ENCODE measurements around the gene VAV3.

VAV3 gene

DNA sequence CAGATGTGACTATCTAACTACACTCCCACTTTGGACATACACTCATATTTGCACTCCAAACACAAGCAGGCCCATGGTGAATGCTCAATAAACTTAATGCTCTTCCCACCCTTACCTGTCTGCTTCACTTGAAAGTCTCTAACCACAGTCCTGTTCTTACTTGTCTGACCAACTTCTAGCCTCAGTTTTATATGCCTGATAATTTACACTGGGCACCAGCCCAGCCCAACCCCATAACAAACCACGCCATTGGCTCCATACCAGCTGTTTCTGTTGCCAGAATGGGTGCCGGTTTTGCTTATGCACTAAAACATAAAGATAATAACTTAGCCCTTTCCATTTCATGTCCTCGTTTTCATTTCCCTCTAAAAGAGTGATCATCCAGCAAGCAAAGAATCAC lies 428.7 kb downstream of the VAV3 start:
- peak overlapping the region; percentile 84 for H3K27ac ChIP-seq
- TF ChIP-seq, protein P1, sequence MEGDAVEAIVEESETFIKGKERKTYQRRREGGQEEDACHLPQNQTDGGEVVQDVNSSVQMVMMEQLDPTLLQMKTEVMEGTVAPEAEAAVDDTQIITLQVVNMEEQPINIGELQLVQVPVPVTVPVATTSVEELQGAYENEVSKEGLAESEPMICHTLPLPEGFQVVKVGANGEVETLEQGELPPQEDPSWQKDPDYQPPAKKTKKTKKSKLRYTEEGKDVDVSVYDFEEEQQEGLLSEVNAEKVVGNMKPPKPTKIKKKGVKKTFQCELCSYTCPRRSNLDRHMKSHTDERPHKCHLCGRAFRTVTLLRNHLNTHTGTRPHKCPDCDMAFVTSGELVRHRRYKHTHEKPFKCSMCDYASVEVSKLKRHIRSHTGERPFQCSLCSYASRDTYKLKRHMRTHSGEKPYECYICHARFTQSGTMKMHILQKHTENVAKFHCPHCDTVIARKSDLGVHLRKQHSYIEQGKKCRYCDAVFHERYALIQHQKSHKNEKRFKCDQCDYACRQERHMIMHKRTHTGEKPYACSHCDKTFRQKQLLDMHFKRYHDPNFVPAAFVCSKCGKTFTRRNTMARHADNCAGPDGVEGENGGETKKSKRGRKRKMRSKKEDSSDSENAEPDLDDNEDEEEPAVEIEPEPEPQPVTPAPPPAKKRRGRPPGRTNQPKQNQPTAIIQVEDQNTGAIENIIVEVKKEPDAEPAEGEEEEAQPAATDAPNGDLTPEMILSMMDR (conservative IDR thresholded peaks at IDR 0.05) = no peak

DNA sequence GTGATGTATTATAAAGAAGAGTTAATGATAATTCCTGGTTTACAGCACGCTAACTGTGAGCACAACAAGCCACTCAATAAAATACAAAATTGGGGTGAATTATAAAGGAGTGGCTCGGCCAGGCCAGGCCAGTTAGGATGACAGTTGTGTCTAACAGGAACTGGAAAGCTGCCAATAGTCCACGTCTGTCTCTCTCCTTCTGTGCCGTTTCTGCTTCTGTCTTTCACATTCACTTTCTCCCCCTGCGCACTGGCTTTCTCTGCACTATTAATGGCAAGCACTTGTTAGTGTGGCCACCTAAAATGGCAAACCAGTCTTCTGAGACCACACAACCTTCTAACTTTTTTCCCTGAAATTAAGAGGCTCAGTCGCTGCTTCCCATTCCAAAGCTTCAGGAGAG lies 429.9 kb downstream of the VAV3 start:
- TF ChIP-seq, protein P1 (conservative IDR thresholded peaks at IDR 0.05) = no peak
- peak overlapping the region; percentile 84 for H3K27ac ChIP-seq

DNA sequence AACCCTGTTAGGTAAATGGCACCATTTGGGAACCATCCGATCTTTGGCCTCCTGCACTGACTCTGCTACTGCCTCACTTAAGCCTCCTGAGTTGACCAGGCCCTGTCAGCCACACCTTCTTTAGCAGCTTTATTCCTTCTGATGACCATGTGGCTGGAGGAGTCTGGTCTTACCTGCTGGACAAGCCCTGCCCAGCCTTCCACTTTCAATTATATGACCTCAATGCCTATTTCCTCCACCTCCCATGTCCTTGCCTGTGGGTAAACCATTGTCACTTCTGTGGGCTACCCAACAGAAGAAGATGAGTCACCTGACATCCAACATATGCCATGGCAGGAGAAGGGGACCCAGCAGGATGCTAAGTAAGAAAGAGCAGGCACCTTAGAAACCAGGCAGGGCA lies 430.3 kb downstream of the VAV3 start:
- peak overlapping the region; percentile 84 for H3K27ac ChIP-seq
- TF ChIP-seq, protein P1 (conservative IDR thresholded peaks at IDR 0.05) = no peak

DNA sequence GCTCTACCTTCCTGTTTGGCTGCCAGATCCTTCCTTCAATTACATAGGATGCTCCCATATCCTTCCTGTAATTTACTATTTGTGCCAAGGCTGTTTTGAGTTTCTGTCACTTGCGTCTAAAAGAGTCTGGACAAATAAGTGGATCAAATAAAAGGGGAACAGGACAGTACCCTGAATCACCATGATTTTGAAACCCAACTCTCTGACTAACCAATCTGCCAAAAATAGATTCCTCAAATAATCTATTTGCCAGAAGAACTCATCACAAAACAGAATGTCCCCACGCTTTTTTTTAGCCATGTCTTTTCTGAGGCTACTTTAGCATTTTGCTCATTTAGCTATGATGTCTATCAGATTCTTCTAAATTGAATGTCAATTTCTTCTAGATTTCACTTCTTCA lies 431.5 kb downstream of the VAV3 start:
- no peak overlapping the region for H3K27ac ChIP-seq
- TF ChIP-seq, protein P1 (conservative IDR thresholded peaks at IDR 0.05) = no peak

DNA sequence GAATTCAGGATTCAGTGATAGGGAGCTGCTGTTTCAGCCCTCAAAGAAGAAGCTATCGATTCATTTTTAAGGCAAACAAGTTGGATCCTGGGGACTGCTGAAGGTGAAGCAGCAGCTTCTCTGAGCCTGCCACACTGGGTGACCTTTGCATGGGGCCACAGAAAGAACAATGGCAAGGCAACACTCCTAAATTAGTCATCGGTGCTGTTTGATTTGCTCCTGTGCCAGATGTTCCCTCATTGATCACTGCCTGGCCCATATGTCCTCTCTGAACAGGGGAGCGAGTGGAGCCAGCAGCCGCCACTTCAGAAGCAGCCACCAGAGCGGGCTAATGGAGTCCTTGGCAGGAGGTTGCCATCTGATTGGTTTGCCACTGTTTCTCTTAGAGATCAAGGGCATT lies 432.7 kb downstream of the VAV3 start:
- TF ChIP-seq, protein P1 (conservative IDR thresholded peaks at IDR 0.05) = no peak
- peak overlapping the region; percentile 69; the same call in 1 of the 2 replicates for H3K27ac ChIP-seq

DNA sequence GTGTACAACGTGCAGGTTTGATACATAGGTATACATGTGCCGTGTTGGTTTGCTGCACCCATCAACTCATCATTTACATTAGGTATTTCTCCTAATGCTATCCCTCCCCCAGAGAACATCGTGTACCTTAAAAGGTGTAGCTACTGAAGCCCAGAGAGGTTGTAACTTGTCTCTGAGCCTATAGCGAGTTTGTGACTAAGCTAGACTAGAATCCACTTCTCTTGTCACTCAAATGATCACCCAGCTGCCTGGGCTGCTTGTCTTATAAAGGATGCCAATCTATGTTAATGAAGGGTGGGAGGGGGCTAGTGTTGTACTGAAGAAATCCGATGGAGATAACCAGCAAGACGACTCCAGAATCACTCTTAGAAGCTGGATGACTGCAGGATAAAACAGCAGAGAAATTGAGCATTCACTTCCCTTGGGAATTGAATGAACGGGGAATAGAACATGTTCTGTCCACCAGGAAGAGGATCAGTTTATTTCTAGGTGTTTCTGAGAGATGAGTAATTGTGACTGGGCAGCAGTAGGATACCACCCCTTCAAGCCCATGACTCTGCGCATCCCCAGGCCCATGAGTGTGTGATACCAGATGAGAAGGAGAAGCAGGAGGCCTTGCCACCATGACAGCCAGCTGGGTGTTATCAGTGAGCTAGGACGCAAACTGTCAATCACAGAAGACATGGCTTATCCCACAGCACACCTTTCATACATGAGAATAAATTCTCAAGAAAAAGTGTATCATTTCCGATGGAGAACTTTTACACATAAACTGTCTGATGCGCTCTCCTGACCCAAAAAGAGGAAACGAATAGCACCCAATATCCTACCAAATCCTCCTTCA lies 433.7 kb downstream of the VAV3 start:
- TF ChIP-seq, protein P1 (conservative IDR thresholded peaks at IDR 0.05) = no peak
- H3K27ac ChIP-seq = peak overlapping the region; percentile 69

DNA sequence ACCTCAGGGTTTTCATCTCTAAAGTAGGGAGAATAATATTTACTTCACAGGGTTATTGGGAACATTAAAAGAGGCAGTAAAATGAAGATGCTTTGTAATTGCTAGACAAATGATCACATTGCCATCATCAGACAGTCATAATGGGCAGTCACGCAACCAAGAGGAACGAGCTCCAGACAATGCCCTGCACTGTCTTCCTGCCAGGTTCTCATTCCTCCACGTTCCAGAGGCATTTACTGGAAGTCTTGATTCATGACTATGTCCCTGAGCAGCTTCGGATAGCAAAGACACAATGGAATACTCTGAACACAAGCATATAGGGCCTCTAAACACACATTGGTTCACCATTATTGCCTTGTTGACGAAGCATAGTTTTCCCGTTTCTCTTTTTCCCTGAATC lies 434.4 kb downstream of the VAV3 start:
- TF ChIP-seq, protein P1 (conservative IDR thresholded peaks at IDR 0.05) = no peak
- H3K27ac ChIP-seq = peak overlapping the region; percentile 69
